MM.1S (cell line): ENCODE measurements around the gene WDR88.
"Not testable (repeated sequence)": the region's sequence is repeated elsewhere in the genome, so short reads cannot be mapped to it uniquely, and the experiment has no call there.

Experiments
- DNase-seq: peaks from one replicate; pipeline ENCODE4 v3.0.0-alpha.2; 2015
- H2AFZ ChIP-seq: fragments of 300-600 bp; sonication (generic); 2 replicates; pipeline ENCODE4 v1.6.0; 2016; ENCODE audit warnings: antibody characterized with exemption, low read length
- H3F3A ChIP-seq: fragments of 300-600 bp; sonication (generic); 2 replicates; pipeline ENCODE4 v1.6.1; 2016; ENCODE audit warnings: mild to moderate bottlenecking, antibody characterized with exemption, low read length, moderate library complexity, mixed read lengths; ENCODE audit not compliant: insufficient read depth
- H3K27ac ChIP-seq: fragments of 300-600 bp; sonication (generic); 2 replicates; pipeline ENCODE4 v1.5.1; 2016; ENCODE audit warnings: mild to moderate bottlenecking, low read length
- H3K27me3 ChIP-seq: fragments of 300-600 bp; sonication (generic); replicated peaks from 2 replicates; pipeline ENCODE4 v1.6.0; 2016; ENCODE audit warnings: low read length; ENCODE audit not compliant: insufficient read depth
- H3K36me3 ChIP-seq: fragments of 300-600 bp; sonication (generic); replicated peaks from 2 replicates; pipeline ENCODE4 v1.6.1; 2016; ENCODE audit warnings: mild to moderate bottlenecking, low read length, mixed read lengths; ENCODE audit not compliant: insufficient read depth
- H3K4me1 ChIP-seq: fragments of 300-600 bp; sonication (generic); 2 replicates; pipeline ENCODE4 v1.6.1; 2016; ENCODE audit warnings: low read length, mixed read lengths
- H3K4me2 ChIP-seq: fragments of 300-600 bp; sonication (generic); 2 replicates; pipeline ENCODE4 v1.6.0; 2016; ENCODE audit warnings: low read depth, low read length
- H3K4me3 ChIP-seq: fragments of 300-600 bp; sonication (generic); 2 replicates; pipeline ENCODE4 v1.5.1; 2016; ENCODE audit warnings: low read length, mixed read lengths
- H3K79me2 ChIP-seq: fragments of 300-600 bp; sonication (generic); 2 replicates; pipeline ENCODE4 v1.6.1; 2016; ENCODE audit warnings: mixed run types, low read length, mixed read lengths
- H3K9ac ChIP-seq: fragments of 300-600 bp; sonication (generic); 2 replicates; pipeline ENCODE4 v1.6.1; 2016; ENCODE audit warnings: low read length, mixed read lengths
- H3K9me2 ChIP-seq: fragments of 300-600 bp; sonication (generic); replicated peaks from 2 replicates; pipeline ENCODE4 v1.6.1; 2016; ENCODE audit warnings: mild to moderate bottlenecking, low read length, mixed read lengths; ENCODE audit not compliant: insufficient read depth
- H3K9me3 ChIP-seq: fragments of 300-600 bp; sonication (generic); replicated peaks from 2 replicates; pipeline ENCODE4 v1.6.1; 2016; ENCODE audit warnings: mild to moderate bottlenecking, low read length, mixed read lengths; ENCODE audit not compliant: insufficient read depth
- H4K20me1 ChIP-seq: fragments of 300-600 bp; sonication (generic); 2 replicates; pipeline ENCODE4 v1.6.1; 2016; ENCODE audit warnings: mild to moderate bottlenecking, low read length, moderate library complexity, mixed read lengths; ENCODE audit not compliant: insufficient read depth
- EZH2 ChIP-seq: fragments of 300-600 bp; sonication (generic); optimal IDR thresholded peaks from 2 replicates; pipeline ENCODE3; 2017; ENCODE audit warnings: low read depth, mild to moderate bottlenecking, antibody characterized with exemption, low read length, mixed read lengths
- EZH2phosphoT487 ChIP-seq: fragments of 300-600 bp; sonication (generic); IDR thresholded peaks from 2 replicates; pipeline ENCODE4 v1.6.1; 2018; ENCODE audit warnings: antibody characterized with exemption, low read length
- TF ChIP-seq, protein P1 (sequence below): fragments of 300-600 bp; sonication (generic); IDR thresholded peaks from 2 replicates; pipeline ENCODE4 v1.5.1; 2016; ENCODE audit warnings: antibody characterized with exemption, low read length, mixed read lengths

Gene WDR88

GRCh38 chr19:33163481-33163880 lies 31.6 kb downstream of the WDR88 start:
- Histone ChIP-seq H3F3A (no peaks in the 10 kb centered on the region), H3K79me2 (no peaks in the 10 kb centered on the region), H3K36me3 (no peaks in the 10 kb centered on the region), H3K4me3 (no peak overlapping the region), H3K4me1 (0 out of 2 replicates have a peak, but pooled peaks cover 6% of the 10 kb centered on the region), H4K20me1 (no peaks in the 10 kb centered on the region), H2AFZ (no peak overlapping the region), H3K27ac (no peak overlapping the region), H3K9me3 (no peaks in the 10 kb centered on the region), H3K27me3 (no peaks in the 10 kb centered on the region), H3K9me2 (no peaks in the 10 kb centered on the region), H3K9ac (no peak overlapping the region), H3K4me2 (no peak overlapping the region)
- TF ChIP-seq, protein P1, sequence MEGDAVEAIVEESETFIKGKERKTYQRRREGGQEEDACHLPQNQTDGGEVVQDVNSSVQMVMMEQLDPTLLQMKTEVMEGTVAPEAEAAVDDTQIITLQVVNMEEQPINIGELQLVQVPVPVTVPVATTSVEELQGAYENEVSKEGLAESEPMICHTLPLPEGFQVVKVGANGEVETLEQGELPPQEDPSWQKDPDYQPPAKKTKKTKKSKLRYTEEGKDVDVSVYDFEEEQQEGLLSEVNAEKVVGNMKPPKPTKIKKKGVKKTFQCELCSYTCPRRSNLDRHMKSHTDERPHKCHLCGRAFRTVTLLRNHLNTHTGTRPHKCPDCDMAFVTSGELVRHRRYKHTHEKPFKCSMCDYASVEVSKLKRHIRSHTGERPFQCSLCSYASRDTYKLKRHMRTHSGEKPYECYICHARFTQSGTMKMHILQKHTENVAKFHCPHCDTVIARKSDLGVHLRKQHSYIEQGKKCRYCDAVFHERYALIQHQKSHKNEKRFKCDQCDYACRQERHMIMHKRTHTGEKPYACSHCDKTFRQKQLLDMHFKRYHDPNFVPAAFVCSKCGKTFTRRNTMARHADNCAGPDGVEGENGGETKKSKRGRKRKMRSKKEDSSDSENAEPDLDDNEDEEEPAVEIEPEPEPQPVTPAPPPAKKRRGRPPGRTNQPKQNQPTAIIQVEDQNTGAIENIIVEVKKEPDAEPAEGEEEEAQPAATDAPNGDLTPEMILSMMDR: no peak
- no peak for TF ChIP-seq EZH2
- TF ChIP-seq EZH2phosphoT487: no peak
- no peak for DNase-seq

GRCh38 chr19:33166037-33166436 lies 34.1 kb downstream of the WDR88 start:
- not testable (repeated sequence) for H3K79me2 ChIP-seq, H3K4me2 ChIP-seq, H3K4me1 ChIP-seq, H3K9me3 ChIP-seq, H3K9ac ChIP-seq, H3K36me3 ChIP-seq, H4K20me1 ChIP-seq, DNase-seq, H2AFZ ChIP-seq, H3K27me3 ChIP-seq, H3K4me3 ChIP-seq, H3K9me2 ChIP-seq, H3K27ac ChIP-seq, H3F3A ChIP-seq

DNA sequence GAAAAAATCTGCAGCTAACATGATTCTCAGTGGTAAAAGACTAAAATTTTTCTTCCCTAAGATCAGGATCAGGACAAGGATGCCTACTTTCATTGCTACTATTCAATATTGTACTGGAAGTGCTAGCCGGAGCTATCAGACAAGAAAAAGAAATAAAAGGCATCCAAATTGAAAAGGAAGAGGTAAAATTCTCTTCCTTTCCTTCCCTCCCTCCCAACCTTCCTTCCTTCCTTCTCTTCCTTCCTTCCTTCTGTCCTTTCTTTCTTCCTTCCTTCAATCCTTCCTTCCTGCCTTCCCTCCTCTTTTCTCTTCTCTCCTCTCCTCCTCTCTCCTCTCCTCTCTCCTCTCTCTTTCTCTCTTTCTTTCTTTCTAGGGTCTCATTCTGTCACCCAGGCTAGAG lies 35.5 kb downstream of the WDR88 start:
- Histone ChIP-seq H3K9me2 (no peaks in the 10 kb centered on the region), H4K20me1 (no peaks in the 10 kb centered on the region), H3K4me3 (no peak overlapping the region), H2AFZ (no peak overlapping the region), H3K27ac (no peak overlapping the region), H3F3A (no peaks in the 10 kb centered on the region), H3K9ac (no peak overlapping the region), H3K27me3 (no peaks in the 10 kb centered on the region), H3K4me1 (no peaks in the 10 kb centered on the region), H3K4me2 (no peak overlapping the region), H3K79me2 (no peaks in the 10 kb centered on the region), H3K9me3 (no peaks in the 10 kb centered on the region), H3K36me3 (no peaks in the 10 kb centered on the region)
- TF ChIP-seq EZH2phosphoT487 (no peak), EZH2 (no peak)
- TF ChIP-seq, protein P1: no peak
- no peak for DNase-seq

GRCh38 chr19:33168528-33168927 lies 36.6 kb downstream of the WDR88 start:
- Histone ChIP-seq H3K79me2 (no peaks in the 10 kb centered on the region), H3K9ac (no peak overlapping the region), H3K9me3 (no peaks in the 10 kb centered on the region), H3F3A (no peaks in the 10 kb centered on the region), H3K4me2 (no peak overlapping the region), H2AFZ (no peak overlapping the region), H3K27me3 (no peaks in the 10 kb centered on the region), H3K4me1 (no peaks in the 10 kb centered on the region), H3K4me3 (no peak overlapping the region), H4K20me1 (no peaks in the 10 kb centered on the region), H3K36me3 (no peaks in the 10 kb centered on the region), H3K9me2 (no peaks in the 10 kb centered on the region), H3K27ac (no peak overlapping the region)
- TF ChIP-seq EZH2: no peak
- TF ChIP-seq, protein P1: no peak
- no peak for TF ChIP-seq EZH2phosphoT487
- no peak for DNase-seq
